Panc1 (cell line): Measurements from ENCODE around the gene SCYL1.

Experiments used
- POLR2AphosphoS5 ChIP-seq: IDR thresholded peaks from 2 replicates; pipeline ENCODE4 v1.6.1; 2012; ENCODE audit warnings: mild to moderate bottlenecking, low read depth, low read length, moderate library complexity
- TCF7L2 ChIP-seq: IDR thresholded peaks from 2 replicates; pipeline ENCODE4 v1.6.1; 2011; ENCODE audit warnings: mild to moderate bottlenecking, low read depth, low read length, inconsistent platforms
- TF ChIP-seq, protein P1 (sequence below): fragments of 450-650 bp; IDR thresholded peaks from 2 replicates; pipeline ENCODE4 v1.5.1; 2017; ENCODE audit warnings: mild to moderate bottlenecking

DNA sequence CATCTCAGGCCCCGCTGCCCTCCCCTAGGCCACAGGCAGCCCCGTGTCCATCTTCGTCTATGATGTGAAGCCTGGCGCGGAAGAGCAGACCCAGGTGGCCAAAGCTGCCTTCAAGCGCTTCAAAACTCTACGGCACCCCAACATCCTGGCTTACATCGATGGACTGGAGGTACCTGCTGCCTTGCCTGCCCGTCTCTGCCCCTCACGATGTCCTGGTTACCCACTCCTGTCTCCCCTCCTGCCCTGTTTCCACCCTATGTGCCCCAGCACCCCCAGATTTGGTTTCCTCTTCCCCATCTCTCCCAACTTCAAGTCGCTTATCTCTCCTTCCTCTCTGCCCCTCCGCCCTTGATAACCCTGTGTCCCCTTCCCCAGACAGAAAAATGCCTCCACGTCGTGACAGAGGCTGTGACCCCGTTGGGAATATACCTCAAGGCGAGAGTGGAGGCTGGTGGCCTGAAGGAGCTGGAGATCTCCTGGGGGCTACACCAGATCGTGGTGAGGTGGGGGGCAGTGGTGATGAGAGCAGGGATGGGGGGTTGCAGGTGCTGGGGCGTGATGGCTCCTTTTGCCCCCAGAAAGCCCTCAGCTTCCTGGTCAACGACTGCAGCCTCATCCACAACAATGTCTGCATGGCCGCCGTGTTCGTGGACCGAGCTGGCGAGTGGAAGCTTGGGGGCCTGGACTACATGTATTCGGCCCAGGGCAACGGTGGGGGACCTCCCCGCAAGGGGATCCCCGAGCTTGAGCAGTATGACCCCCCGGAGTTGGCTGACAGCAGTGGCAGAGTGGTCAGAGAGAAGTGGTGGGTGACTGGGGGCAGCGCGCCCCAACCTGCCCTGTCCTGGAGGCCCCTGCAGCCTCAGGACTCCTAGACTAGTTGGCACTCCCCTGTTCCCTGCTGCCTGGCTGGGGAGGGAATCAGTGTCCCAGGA lies 930 bp downstream of the SCYL1 start:
- TF ChIP-seq, protein P1, sequence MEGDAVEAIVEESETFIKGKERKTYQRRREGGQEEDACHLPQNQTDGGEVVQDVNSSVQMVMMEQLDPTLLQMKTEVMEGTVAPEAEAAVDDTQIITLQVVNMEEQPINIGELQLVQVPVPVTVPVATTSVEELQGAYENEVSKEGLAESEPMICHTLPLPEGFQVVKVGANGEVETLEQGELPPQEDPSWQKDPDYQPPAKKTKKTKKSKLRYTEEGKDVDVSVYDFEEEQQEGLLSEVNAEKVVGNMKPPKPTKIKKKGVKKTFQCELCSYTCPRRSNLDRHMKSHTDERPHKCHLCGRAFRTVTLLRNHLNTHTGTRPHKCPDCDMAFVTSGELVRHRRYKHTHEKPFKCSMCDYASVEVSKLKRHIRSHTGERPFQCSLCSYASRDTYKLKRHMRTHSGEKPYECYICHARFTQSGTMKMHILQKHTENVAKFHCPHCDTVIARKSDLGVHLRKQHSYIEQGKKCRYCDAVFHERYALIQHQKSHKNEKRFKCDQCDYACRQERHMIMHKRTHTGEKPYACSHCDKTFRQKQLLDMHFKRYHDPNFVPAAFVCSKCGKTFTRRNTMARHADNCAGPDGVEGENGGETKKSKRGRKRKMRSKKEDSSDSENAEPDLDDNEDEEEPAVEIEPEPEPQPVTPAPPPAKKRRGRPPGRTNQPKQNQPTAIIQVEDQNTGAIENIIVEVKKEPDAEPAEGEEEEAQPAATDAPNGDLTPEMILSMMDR: no peak
- TF ChIP-seq POLR2AphosphoS5 (no peak), TCF7L2 (no peak)
